Nephron (organoid): ENCODE measurements around the gene NUP62.
A peak's percentile ranks its signal among the peaks of the same experiment; 100 is the strongest.

Experiments
- H3K27ac Mint-ChIP-seq, 3 experiments: 2 replicates each; pipeline ENCODE4 v1.8.0; 2020; ENCODE audit warnings: mixed read lengths in 3 of 3, mild to moderate bottlenecking in 2 of 3, moderate library complexity in 1 of 3
- H3K27me3 Mint-ChIP-seq: 2 replicates; pipeline ENCODE4 v1.8.0; 2021; ENCODE audit warnings: low read depth, mild to moderate bottlenecking, moderate library complexity, mixed read lengths
- H3K36me3 Mint-ChIP-seq: 2 replicates; pipeline ENCODE4 v1.8.0; 2020; ENCODE audit warnings: low read depth, mixed read lengths
- H3K4me1 Mint-ChIP-seq: 2 replicates; pipeline ENCODE4 v1.8.0; 2020; ENCODE audit warnings: mixed read lengths
- H3K4me3 Mint-ChIP-seq, 3 experiments: 2 replicates each; pipeline ENCODE4 v1.8.0; 2020; ENCODE audit warnings: mild to moderate bottlenecking in 3 of 3, mixed read lengths in 3 of 3, moderate library complexity in 2 of 3
- H3K9me3 Mint-ChIP-seq: 2 replicates; pipeline ENCODE4 v1.8.0; 2020; ENCODE audit warnings: mixed read lengths
- CTCF ChIP-seq, 3 experiments: fragments of 200-600 bp; sonication (generic); IDR thresholded peaks; one replicate each; pipeline ENCODE4 v1.5.0; 2021; ENCODE audit warnings: antibody characterized with exemption in 3 of 3; ENCODE audit not compliant: unreplicated experiment in 3 of 3

NUP62 gene

GRCh38 chr19:49937750-49938381, 8.6 kb upstream of the NUP62 start:
- Mint-ChIP-seq H3K36me3 (peaks cover 8% of the 10 kb centered on the region), H3K4me1 (no peaks in the 10 kb centered on the region), H3K4me3 (no peak overlapping the region), H3K9me3 (no peaks in the 10 kb centered on the region), H3K27me3 (no peaks in the 10 kb centered on the region), H3K27ac (no peak overlapping the region)
- TF ChIP-seq CTCF (IDR thresholded peaks at IDR 0.05; ENCODE audit: unreplicated experiment in 3 of 3): peak; percentile 93 to 97 (median 96)

- Mint-ChIP-seq H3K4me1 (no peaks in the 10 kb centered on the region), H3K27ac (no peak overlapping the region), H3K27me3 (no peaks in the 10 kb centered on the region), H3K4me3 (no peak overlapping the region), H3K9me3 (no peaks in the 10 kb centered on the region), H3K36me3 (peaks cover 13% of the 10 kb centered on the region)
- no peak for TF ChIP-seq CTCF (IDR thresholded peaks at IDR 0.05; ENCODE audit: unreplicated experiment in 3 of 3)
These were observed 7.2 kb upstream of the NUP62 start for GRCh38 chr19:49936549-49936948.

DNA sequence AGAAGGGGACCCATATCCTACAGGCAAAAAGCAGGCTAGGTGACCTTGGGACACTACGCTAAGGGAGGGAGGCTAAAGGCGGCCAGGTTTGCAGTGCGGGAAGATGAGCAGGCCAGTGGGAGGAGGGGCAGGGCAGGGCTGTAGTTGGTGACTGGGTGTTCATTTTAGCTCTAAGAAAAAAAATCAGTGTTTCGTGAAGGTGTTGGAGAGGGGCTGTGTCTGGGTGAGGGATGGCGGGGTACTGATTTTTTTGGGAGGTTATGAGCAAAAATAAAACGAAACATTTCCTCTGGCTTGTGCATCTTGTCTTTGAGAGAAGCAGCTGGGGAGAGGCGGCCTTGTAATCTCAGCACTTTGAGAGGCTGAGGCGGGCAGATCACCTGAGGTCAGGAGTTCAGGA, 4.3 kb upstream of the NUP62 start:
- Mint-ChIP-seq H3K4me1 (peaks cover 9% of the 10 kb centered on the region), H3K4me3 (no peak overlapping the region), H3K9me3 (no peaks in the 10 kb centered on the region), H3K27me3 (no peaks in the 10 kb centered on the region), H3K36me3 (peaks cover 24% of the 10 kb centered on the region), H3K27ac (no peak overlapping the region)
- no peak for TF ChIP-seq CTCF (IDR thresholded peaks at IDR 0.05; ENCODE audit: unreplicated experiment in 3 of 3)

DNA sequence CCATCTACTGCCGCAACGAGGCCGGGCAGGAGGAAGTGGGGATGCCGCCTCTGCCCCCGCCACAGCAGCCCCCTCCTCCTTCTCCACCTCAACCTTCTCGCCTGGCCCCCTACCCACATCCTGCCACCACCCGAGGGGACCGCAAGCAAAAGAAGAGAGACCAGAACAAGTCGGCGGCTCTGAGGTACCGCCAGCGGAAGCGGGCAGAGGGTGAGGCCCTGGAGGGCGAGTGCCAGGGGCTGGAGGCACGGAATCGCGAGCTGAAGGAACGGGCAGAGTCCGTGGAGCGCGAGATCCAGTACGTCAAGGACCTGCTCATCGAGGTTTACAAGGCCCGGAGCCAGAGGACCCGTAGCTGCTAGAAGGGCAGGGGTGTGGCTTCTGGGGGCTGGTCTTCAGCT, 3.4 kb upstream of the NUP62 start:
- peaks cover 24% of the 10 kb centered on the region for H3K36me3 Mint-ChIP-seq
- no peak overlapping the region for H3K4me3 Mint-ChIP-seq
- TF ChIP-seq CTCF (IDR thresholded peaks at IDR 0.05; ENCODE audit: unreplicated experiment in 3 of 3): no peak
- no peaks in the 10 kb centered on the region for H3K9me3 Mint-ChIP-seq
- no peak overlapping the region for H3K27ac Mint-ChIP-seq
- H3K27me3 Mint-ChIP-seq: no peaks in the 10 kb centered on the region
- H3K4me1 Mint-ChIP-seq: peaks cover 12% of the 10 kb centered on the region

DNA sequence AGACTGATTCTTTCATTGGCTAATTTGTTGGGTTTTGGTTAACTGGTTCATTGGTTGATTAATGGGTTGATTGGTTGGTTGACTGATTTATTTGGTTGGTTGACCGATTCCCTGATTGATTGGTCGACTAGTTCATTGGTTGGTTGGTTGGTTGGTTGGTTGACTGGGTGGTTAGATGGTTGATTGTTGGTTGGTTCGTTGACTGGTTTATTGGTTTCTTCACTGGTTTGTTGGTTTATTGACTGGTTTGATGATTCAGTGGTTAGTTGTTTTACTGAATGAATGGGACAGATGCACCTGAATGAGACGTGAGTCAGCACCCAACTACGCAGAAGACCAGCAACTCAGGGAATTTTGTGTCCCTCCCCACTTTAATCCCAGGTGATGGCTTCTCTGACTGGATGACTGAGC, 2.7 kb upstream of the NUP62 start:
- Mint-ChIP-seq H3K27me3 (no peaks in the 10 kb centered on the region), H3K4me1 (peaks cover 19% of the 10 kb centered on the region), H3K27ac (no peak overlapping the region), H3K36me3 (peaks cover 28% of the 10 kb centered on the region), H3K4me3 (peak overlapping the region in 2 of 3 experiments; percentile 31 to 60), H3K9me3 (no peaks in the 10 kb centered on the region)
- no peak for TF ChIP-seq CTCF (IDR thresholded peaks at IDR 0.05; ENCODE audit: unreplicated experiment in 3 of 3)
